Mesenteric fat pad (tissue), 1 donor: ENCODE results near the gene CSTPP1. TPM values are rescaled to one million over a fixed set of nuclear protein-coding genes. Genes with fewer than 3 reads are reported as not detected.
"Not testable (repeated sequence)": the region's sequence is repeated elsewhere in the genome, so short reads cannot be mapped to it uniquely, and the experiment has no call there.

ENCODE experiments used
- DNase-seq: peaks from one replicate; pipeline ENCODE4 v3.0.0-alpha.2; 2020; ENCODE audit warnings: low spot score
- total RNA-seq: library from RNA; stranded (reverse); fragmentation: NEBNext Ultra II Directional; extraction: Animal tissue kit (Norgen Biotek cat#: 25700); gene quantifications from one replicate; pipeline ENCODE4 v1.2.1, GENCODE V29; 2021
- donor health status: DM: yes; HTN: yes; CAD: no.

Gene CSTPP1
- total RNA-seq, 1 donor from 2014 or later, result 15.3 TPM

GRCh38 chr11:46951864-46952263 lies 15.3 kb downstream of the CSTPP1 start:
- no peak for DNase-seq

DNA sequence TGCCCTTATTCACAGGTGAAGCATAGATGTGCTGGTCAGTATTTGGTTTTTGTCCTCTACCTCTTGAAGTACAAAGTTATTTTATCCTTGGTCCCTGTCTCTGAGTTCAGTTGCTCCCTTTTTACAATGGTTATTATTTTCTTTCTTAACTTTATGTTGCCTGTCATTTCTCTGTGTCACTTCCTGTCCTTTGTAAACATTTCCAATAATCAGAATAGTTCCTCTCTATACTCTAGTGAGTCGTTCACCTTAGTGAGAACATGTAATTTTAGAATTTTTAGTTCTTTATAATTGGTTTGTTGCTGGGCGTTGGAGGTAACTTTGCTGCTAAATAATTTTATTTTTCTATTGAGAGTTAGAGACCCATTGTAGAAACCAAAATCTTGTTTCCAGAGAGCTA lies 16.0 kb downstream of the CSTPP1 start:
- no peak for DNase-seq

GRCh38 chr11:46953093-46953492 lies 16.5 kb downstream of the CSTPP1 start:
- DNase-seq, result no peak

DNA sequence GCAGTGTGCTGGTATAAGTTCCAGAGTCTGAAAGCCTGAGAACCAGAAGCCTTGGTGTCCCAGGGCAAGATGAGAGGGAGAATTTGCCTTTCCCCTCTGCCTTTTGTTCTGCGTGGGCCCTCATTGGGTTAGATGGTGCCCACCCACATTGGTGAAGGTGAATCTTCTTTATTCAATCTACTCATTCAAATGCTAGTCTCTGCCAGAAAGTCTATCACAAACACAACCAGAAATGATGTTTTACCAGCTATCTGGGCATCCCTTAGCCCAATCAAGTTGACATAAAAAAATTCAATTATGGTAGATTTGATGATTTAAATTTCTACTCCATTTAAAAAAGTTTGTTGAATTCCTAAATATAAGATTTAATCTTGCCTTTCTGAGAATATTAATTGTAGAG lies 22.2 kb downstream of the CSTPP1 start:
- no peak for DNase-seq

DNA sequence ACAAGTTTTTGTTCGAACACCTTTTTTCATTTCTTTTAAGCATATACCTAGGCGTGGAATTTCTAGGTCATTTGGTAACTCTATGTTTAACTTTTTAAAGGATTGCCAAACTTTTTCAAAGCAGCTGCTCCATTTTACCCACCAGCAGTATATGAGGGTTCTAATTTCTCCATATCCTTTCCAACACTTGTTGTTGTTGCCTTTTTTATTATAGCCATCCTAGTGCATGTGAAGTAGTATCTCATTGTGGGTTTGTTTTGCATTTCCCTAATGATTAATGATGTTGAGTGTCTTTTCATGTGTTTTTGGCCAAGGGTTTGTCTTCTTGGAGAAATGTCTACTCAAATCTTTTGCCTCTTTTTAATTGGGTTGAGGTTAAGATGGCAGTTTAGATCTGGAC lies 24.5 kb downstream of the CSTPP1 start:
- no peak for DNase-seq

DNA sequence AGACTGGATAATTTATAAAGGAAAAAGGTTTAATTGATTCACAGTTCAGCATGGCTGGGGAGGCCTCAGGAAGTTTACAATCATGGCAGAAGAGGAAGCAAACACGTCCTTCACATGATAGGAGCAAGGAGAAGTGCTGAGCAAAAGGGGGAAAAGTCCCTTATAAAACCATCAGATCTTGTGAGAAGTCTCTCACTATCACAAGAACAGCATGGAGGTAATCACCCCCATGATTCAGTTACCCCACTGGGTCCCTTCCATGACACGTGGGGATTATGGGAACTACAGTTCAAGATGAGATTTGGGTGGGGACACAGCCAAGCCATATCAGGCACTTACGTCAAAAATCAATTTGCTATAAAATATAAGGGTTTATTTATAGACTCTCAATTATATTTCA lies 25.3 kb downstream of the CSTPP1 start:
- not testable (repeated sequence) for DNase-seq

DNA sequence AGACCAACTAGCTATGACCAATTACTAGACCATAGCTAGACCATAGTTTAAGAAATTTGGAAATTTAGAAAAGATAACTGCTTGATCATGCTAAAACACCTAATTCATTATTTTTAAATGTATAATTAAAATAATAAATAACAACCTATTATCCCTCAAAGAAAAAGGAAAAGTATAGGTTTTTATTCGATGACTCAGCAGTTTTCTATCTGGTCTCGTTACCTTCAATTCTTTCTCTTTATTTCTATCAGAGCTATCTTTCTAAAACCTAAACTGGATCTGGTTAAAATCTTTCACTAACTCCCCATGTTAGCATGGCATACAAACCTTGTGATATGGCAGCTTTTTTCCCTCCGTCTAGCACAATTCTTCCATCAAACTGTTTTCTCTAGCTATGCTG lies 27.3 kb downstream of the CSTPP1 start:
- DNase-seq, result no peak

DNA sequence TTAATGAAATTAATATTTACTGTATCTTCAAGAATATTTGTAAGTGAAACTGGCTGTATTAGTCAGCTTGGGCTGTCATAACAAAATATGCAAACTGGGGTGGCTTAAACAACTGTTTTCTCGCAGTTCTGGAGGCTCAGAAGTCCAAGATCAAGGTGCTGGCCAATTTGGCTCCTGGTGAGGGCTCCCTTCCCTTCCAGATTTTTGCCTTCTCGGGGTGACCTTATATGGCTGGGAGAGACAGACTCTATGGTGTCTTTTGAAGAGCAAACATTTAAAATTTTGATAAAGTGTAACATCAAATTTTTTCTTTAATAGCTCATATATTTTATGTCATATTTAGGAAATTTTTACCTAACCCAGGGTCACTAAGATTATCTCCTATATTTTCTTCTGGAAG lies 30.2 kb downstream of the CSTPP1 start:
- no peak for DNase-seq

DNA sequence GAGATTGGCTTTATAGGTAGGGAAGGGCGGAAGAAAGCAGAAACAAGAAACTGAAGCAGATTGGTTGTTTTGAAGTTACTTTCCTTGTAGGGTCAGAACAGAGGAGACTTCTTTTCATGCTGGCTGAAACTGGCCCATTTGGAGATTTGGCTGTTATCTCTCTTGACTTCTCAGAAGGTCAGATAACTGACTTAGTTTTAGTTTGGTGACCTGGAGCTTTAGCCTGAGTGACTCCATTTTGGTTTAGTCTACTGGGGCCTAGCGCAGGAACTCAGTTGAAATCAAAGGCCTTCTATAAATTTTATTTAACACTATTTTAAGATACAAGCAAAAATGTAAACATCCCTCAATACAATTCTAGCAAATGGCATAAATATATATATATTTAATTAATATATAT lies 31.4 kb downstream of the CSTPP1 start:
- no peak for DNase-seq

DNA sequence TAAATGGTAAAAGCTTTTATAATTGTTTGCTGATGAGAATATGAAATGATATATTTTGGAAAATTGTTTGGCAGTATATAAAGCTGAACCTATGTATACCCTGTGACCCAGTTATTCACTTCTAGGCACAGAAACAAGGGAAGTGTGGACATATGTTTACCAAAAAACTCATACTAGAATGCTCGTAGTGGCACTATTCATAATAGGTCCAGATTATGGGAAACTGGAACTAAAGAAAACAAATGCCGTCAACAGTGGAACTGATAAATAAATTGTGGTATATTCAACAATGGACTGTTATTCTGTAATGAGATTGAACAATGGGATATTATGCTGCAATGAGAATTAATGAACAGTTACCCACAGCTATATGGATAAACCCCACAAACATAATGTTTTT lies 32.8 kb downstream of the CSTPP1 start:
- DNase-seq, result no peak

DNA sequence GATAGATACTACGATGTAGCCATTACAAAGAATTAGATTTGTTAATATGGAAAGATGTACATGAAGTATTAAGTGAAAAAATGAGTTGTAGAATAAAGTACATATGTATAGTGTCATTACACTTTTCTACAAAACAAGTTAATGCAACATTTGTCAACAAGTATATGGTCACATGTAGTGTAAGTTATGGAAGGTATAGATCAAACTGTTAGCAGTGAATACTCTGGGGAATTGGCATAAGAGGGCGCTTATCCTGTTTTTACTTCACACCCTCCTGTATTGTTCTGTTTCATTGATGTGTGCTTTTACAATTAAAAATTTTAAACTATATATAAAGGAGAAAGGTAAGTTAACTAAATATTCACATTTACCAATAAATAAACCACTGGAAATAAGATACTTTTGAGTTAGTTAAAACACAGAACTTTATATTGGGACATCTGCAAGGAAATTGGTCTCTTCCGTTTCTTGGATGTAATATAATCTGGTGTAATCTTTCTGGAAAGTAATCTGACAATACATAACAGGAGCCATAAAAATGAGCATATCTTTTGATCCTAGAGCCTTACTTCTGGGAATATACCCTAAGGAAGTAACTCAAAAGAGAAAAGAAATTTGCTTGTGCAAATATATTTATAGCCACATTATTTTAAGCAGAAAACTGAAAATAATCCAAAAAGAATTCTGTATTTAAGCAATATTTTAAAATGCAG lies 34.5 kb downstream of the CSTPP1 start:
- no peak for DNase-seq

DNA sequence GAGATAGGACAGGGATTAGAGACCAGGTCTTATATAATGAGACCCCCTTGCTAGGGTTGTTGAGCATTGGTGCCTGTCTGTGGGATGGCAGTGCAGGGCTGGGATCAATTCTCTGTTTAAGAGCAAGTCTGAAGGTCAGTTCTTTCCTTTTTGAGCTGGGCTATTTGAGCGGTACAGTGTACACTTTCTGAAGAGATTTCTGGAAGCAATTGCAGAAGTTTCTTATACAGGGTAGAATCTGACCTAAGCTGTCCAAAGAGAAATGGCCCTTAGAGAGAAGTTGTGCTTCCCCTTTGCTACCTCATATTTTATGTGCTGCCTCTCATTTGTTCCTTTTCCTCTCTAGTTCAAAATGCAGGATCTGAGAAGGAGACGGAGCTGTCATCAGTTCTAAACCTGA lies 35.8 kb downstream of the CSTPP1 start:
- no peak for DNase-seq

DNA sequence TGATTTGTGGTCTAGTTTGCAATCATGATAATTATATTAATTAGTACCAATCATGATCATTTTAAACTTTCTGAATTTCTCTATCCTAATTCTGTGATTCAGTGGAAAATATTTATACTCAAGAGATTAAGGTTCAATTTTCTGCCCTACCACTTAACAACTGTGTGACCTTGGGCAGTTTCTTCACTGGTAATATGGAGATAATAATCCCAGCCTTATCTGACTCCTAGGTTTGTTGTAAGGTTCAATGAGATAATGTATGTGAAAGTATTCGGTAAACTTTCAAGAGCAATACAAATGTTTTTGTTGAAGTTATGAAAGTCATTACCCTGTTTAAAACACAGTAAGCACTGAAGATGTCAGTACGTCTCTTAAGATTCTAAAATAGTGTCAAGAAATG lies 36.3 kb downstream of the CSTPP1 start:
- no peak for DNase-seq

DNA sequence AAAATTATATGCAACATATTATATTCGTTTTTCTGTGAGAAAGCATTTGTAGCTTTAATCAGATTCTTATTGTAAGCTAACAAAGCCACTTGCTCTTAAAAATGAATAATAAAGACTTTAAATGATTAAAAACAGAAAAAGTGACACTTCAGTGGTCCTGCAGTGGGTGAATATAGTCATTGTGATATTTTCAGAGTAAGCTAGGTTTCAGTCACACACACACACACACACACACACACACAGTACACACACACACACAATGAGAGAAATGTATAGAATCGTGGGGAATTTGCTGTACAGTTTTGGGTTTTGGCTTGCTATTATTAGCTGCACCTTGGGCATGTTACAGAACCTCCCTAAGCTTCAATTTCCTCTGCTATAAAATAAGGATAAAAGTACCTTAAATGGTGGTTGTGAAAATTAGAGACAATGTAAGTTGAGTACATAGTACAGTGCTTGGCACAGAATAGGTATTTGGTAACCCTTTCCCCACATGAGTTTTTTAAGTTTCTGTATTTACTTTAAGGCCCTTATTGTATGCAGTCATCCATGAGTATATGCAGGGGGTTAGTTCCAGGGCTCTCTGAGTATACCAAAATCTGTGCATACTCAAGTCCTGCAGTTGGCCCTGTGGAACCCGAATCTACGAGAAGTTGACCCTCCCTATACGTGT lies 39.8 kb downstream of the CSTPP1 start:
- no peak for DNase-seq

- DNase-seq, result no peak
Observed at GRCh38 chr11:46977038-46977813, 40.7 kb downstream of the CSTPP1 start.

- no peak for DNase-seq
Observed at GRCh38 chr11:46978005-46978491, 41.5 kb downstream of the CSTPP1 start.

DNA sequence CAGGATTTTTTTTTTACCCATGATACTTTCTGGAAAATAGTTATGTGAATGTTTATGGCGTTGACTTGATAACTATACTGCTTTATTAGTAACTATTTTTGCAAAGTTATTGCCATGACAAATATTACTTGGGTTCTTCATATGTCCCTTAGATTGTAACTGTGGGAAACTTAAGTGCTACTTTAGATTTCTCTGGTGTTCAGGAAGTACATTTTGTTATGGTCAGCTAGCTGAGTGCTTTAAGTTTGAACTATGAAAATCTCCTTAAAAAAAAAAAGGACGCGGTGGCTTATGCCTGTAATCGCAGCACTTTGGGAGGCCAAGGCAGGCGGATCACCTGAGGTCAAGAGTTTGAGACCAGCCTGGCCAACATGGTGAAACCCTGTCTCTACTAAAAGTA lies 42.8 kb downstream of the CSTPP1 start:
- DNase-seq, result no peak

- no peak for DNase-seq
Observed at GRCh38 chr11:46981436-46981835, 44.9 kb downstream of the CSTPP1 start.

- DNase-seq, result no peak
Observed at GRCh38 chr11:46982797-46983452, 46.4 kb downstream of the CSTPP1 start.

- no peak for DNase-seq
Observed at GRCh38 chr11:46983598-46983997, 47.0 kb downstream of the CSTPP1 start.

GRCh38 chr11:46984548-46984947 lies 48.0 kb downstream of the CSTPP1 start:
- DNase-seq, result no peak

- DNase-seq, result no peak
Observed at GRCh38 chr11:46984987-46985386, 48.4 kb downstream of the CSTPP1 start.
